Measurements from ENCODE around the gene SPTAN1.

SPTAN1 gene

GRCh38 chr9:128558431-128559310 lies 6.3 kb downstream of the SPTAN1 start:
- in situ Hi-C loops (cut with MboI; ENCODE audit: low sequenced_read_pairs, unreplicated experiment): no loop called here
- peak; percentile 82 for DNase-seq (ENCODE audit: low spot score)

GRCh38 chr9:128565578-128565977 lies 13.2 kb downstream of the SPTAN1 start:
- no peak for DNase-seq (ENCODE audit: low spot score)
- TF ChIP-seq CTCF (IDR thresholded peaks at IDR 0.05; ENCODE audit: borderline replicate concordance, control extremely low read depth, extremely low read depth, insufficient read depth, missing control alignments): no peak
- in situ Hi-C loops (cut with MboI; ENCODE audit: low sequenced_read_pairs, unreplicated experiment): no loop called here

More at GRCh38 chr9:128558431-128559310, 6.3 kb downstream of the SPTAN1 start:
- no peak for TF ChIP-seq CTCF (IDR thresholded peaks at IDR 0.05; ENCODE audit: borderline replicate concordance, control extremely low read depth, extremely low read depth, insufficient read depth, missing control alignments)

GRCh38 chr9:128568470-128569078 lies 16.2 kb downstream of the SPTAN1 start:
- no peak for DNase-seq (ENCODE audit: low spot score)
- in situ Hi-C loops (cut with MboI; ENCODE audit: low sequenced_read_pairs, unreplicated experiment): no loop called here
- TF ChIP-seq CTCF (IDR thresholded peaks at IDR 0.05; ENCODE audit: borderline replicate concordance, control extremely low read depth, extremely low read depth, insufficient read depth, missing control alignments): no peak

- DNase-seq (ENCODE audit: low spot score): no peak
- TF ChIP-seq CTCF (IDR thresholded peaks at IDR 0.05; ENCODE audit: borderline replicate concordance, control extremely low read depth, extremely low read depth, insufficient read depth, missing control alignments): no peak
- in situ Hi-C loops (cut with MboI; ENCODE audit: low sequenced_read_pairs, unreplicated experiment): no loop called here
Observed at GRCh38 chr9:128575469-128575868, 23.1 kb downstream of the SPTAN1 start.

- no peak for TF ChIP-seq CTCF (IDR thresholded peaks at IDR 0.05; ENCODE audit: borderline replicate concordance, control extremely low read depth, extremely low read depth, insufficient read depth, missing control alignments)
- in situ Hi-C loops (cut with MboI; ENCODE audit: low sequenced_read_pairs, unreplicated experiment): no loop called here
- DNase-seq (ENCODE audit: low spot score): no peak
Observed at GRCh38 chr9:128575916-128576315, 23.5 kb downstream of the SPTAN1 start.

GRCh38 chr9:128577206-128577605 lies 24.8 kb downstream of the SPTAN1 start:
- in situ Hi-C loops (cut with MboI; ENCODE audit: low sequenced_read_pairs, unreplicated experiment): no loop called here
- no peak for DNase-seq (ENCODE audit: low spot score)
- no peak for TF ChIP-seq CTCF (IDR thresholded peaks at IDR 0.05; ENCODE audit: borderline replicate concordance, control extremely low read depth, extremely low read depth, insufficient read depth, missing control alignments)

All from GM13976 (cell line).